Cerebellar nuclear complex (tissue), 1 donor: ENCODE measurements around the gene PSMB3.
"Not testable (repeated sequence)": the region's sequence is repeated elsewhere in the genome, so short reads cannot be mapped to it uniquely, and the experiment has no call there.

Experiments
- DNase-seq, 2 experiments: peaks; one replicate each; lab custom pipeline; 2025; lab: John Stamatoyannopoulos, UW

Gene PSMB3

DNA sequence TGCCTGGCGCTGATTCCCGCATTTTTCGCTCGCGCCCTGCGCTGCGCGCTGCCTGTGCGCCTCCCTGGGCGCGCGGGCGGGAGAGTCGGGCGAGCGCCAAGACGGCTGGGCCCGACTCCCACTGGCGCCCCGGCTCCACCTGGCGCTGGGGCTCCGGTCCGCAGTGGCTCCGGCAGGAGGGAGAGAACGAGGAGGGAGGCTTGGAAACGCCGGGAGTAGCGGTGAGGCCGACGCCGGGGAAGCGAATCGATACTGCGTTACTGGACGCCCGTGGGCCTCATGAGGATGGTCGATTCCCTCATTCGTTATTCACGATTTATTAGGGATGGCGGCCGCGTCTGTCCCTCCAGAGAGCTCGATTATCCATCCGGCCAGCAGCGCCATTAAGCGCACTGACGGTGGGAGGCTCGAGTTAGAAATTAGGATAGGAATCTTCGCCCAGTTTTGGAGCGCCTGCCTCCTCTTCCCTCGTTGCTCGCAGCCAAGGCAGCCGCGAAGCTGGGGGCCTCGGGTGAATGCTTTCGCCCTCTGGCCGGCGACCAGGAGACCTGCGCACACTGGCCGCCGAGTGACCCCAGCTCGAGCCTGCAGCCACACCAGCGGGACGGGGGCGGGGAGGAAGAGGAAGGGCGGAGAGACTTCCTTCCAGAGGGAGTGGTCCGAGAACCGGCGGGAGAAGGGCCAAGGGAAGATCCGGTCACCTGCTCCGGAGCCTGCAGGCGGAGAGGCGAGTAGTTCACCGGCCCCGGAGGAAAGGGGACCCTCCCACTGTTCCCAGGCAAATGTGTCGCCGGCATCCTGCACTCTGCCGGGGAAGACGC, 3.1 kb upstream of the PSMB3 start:
- peak in 1 of 2 experiments; percentile 36 for DNase-seq

GRCh38 chr17:38750044-38750311, 2.6 kb upstream of the PSMB3 start:
- no peak for DNase-seq

DNA sequence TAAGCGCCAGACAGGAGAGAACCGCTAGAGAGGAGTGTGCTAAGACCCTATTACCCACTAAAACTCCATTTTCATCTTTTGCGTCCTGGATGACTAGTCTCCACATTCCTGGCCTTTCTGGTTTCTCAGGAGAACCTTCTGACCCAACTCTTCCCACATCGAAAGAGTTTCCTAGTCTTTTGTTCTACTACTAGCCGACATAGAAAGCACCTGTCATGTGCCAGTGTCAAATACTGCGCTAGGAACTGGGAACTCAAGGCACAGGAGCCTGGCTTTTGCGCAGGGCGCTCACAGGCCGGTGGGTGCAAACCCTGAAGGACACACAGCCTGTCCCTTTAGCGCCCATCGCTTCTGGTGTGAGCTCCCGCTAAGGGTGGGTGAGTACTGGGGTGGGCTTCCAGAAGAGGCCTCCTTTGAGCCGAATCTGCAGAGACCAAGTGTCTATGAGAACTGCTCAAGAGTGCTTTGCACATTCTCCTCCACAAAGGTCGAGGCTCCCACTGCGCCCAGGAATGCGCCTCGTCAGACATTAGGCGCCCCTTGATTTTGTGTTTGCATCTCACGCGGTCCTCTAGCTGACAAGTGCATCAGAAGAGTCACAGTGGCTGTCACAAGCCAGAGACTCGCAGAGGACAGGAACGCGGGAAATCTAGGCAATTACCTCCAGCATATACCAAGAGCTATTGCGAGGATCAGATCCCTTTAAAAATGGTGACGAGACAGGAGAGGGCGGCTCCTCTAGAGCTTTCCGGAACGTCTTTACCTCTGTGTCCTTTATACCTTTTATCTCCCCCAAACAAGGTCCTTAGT, 2.0 kb upstream of the PSMB3 start:
- DNase-seq: no peak

- no peak for DNase-seq
Measured at GRCh38 chr17:38751144-38751807, 1.3 kb upstream of the PSMB3 start.

- DNase-seq: peak in 1 of 2 experiments; percentile 55
Measured at GRCh38 chr17:38751808-38752307, 683 bp upstream of the PSMB3 start.

DNA sequence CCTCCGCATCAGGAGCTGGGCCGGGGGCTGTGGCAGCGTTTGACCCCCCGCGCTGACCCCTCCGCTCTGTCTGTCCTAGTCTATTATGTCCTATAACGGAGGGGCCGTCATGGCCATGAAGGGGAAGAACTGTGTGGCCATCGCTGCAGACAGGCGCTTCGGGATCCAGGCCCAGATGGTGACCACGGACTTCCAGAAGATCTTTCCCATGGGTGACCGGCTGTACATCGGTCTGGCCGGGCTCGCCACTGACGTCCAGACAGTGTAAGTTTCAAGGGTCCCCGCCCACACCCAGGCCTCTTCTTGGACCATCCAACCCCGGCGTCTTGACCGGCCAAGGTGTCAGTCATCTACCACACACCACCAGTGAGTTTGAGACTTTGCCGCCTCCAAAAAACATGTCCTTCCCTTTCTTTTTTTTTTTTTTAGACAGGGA, 548 bp downstream of the PSMB3 start:
- no peak for DNase-seq

DNA sequence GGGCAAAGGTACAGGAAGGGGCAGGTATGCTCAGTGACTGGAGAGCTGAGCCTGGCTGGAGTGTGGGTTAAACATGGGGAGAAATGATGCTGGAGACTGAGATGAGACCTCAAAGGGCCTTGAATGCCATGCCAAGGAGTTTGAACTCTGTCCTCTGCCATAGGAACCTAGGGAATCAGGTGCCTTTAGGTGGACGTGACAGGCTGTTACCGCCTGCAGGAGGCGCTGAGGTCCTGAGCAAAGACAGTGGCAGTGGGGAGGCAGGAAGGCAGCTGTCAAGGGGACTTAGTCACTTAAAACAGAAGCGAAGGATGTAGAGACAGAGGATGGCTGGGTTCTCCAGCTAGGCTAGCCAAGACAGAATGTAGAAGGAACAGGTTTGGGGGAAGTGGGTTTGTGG, 9.1 kb downstream of the PSMB3 start:
- no peak for DNase-seq

- DNase-seq: no peak
Measured at GRCh38 chr17:38762231-38762630, 9.7 kb downstream of the PSMB3 start.

DNA sequence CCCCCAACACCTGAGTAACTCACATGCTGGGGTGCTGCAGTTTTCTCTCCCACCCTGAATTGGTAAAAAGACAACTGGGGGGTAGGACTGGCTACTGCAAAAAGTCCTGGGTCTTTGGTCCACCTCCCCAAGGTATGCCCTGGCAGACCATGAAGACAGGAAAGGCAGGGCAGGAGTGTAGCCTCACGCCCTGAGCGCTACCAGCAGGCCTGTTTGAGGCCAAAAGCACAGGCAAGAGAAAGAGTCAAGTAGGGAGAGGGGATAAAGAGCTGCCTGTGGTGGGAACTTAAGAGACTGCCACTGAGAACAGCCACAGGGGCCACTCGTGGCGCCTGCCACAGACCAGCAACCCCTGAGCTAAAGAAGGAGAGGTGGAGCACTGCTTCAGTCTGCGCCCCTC, 13.8 kb downstream of the PSMB3 start:
- no peak for DNase-seq

- DNase-seq: no peak
Measured at GRCh38 chr17:38768417-38768816, 15.9 kb downstream of the PSMB3 start.

DNA sequence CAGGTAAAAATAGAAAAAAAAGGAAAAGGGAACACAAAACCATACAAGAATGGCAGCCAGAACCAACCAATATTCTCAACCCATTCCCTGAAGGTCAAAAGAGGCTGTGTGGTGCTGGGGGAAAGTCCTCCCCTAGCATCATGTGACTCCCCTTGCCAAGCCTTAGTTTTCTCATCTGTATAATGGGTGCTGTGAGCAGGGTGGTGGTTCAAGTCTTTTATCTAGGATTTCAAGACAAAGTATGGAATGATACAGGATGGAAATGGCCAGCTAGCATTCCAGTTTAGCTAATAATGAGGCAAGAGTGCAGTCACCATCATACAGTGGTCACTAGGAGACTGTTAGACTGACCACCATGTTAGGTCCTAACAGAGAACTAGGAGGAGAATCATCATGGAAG, 20.7 kb downstream of the PSMB3 start:
- no peak for DNase-seq

DNA sequence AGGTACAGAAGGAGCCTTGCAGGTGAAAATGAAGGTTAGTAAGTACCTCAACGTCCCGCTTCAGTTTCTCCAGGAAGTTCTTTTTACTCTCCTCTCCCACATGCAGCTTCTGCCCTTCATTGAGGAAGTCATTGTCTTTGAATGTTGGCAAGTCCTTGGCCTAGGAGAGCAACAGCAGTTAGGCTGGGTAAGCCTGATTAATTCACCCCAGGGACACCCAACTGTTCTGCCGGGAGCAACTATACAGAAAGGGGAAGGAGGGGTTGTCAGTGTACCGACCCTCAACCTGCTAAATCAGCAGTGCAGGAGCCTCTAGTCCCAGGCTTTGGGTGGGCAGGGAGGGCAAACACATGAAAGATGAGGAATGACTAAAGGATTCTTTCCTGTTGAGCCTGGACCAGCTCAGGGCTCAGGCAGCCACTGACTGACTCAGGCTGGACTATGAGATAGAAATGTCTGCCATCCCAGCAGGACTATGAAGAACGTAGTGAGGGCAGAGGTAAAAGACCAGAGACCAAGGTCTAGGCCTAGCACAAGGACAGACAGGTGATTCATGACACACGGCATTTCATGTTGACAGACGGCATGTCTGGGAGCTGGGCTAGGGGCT, 25.2 kb downstream of the PSMB3 start:
- DNase-seq: no peak

- no peak for DNase-seq
Measured at GRCh38 chr17:38779965-38780752, 27.6 kb downstream of the PSMB3 start.

DNA sequence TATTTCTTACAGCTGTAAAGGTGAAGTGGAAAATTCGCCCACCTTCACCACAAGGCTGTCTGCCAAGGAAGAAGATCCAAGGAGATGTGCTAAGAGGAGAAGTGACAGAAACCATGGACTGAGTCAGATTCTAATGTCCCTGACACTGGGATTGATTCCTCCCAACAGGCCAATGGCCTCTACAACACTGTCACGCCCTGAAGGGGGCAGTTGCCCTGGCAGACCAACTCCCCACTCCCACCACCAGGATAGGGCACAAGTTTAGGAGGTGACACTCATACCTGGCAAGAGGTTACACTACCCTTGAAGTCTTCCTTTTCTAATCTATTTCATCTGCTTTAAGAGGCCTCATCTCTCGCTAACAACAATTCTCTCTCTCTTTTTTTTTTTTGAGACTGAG, 30.7 kb downstream of the PSMB3 start:
- DNase-seq: no peak

- DNase-seq: no peak
Measured at GRCh38 chr17:38786372-38786771, 33.8 kb downstream of the PSMB3 start.

- DNase-seq: not testable (repeated sequence)
Measured at GRCh38 chr17:38787999-38788398, 35.5 kb downstream of the PSMB3 start.

- DNase-seq: no peak
Measured at GRCh38 chr17:38789185-38789584, 36.6 kb downstream of the PSMB3 start.

GRCh38 chr17:38790148-38790707, 37.7 kb downstream of the PSMB3 start:
- DNase-seq: not testable (repeated sequence)

- no peak for DNase-seq
Measured at GRCh38 chr17:38791162-38791561, 38.6 kb downstream of the PSMB3 start.

DNA sequence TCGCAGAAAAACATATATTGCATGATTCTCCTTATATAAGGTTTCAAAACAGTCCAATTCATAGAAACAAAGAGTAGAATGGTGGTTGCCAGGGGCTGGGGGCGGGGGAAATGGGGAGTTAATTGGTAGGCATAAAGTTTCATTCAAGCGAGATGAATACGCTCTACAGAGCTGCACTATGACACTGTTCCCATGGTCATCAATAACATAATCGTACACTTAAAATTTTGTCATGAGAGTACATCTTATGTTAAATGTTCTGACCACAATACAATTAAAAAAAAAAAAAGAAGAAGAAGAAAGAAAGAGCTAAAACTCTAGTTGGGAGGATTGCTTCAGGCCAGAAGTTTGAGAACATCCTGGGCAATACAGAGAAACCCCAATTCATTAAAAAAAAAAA, 41.7 kb downstream of the PSMB3 start:
- no peak for DNase-seq
